ENCODE measurements around the gene TMEM174. TPM values are rescaled to one million over a fixed set of nuclear protein-coding genes. Genes with fewer than 3 reads are reported as not detected.
"Not testable (repeated sequence)": the region's sequence is repeated elsewhere in the genome, so short reads cannot be mapped to it uniquely, and the experiment has no call there.

The TMEM174 gene
- total RNA-seq, 1 donor from 2014 or later: not detected

GRCh38 chr5:73199671-73200070 is 26.7 kb downstream of the TMEM174 start:
- DNase-seq (ENCODE audit: low read depth): no peak
- TF ChIP-seq CTCF (conservative IDR thresholded peaks at IDR 0.05; ENCODE audit: low read depth, low read length): no peak
- H3K4me3 ChIP-seq (ENCODE audit: low read depth, low read length): no peak overlapping the region

GRCh38 chr5:73201547-73202513 is 28.8 kb downstream of the TMEM174 start:
- no peak for DNase-seq (ENCODE audit: low read depth)
- H3K4me3 ChIP-seq (ENCODE audit: low read depth, low read length): peak overlapping the region; percentile 57
- TF ChIP-seq CTCF (conservative IDR thresholded peaks at IDR 0.05; ENCODE audit: low read depth, low read length): peak; percentile 93

- no peak for TF ChIP-seq CTCF (conservative IDR thresholded peaks at IDR 0.05; ENCODE audit: low read depth, low read length)
- no peak overlapping the region for H3K4me3 ChIP-seq (ENCODE audit: low read depth, low read length)
- DNase-seq (ENCODE audit: low read depth): no peak
Measured at GRCh38 chr5:73204332-73204731, 31.3 kb downstream of the TMEM174 start.

GRCh38 chr5:73204733-73205132 is 31.7 kb downstream of the TMEM174 start:
- H3K4me3 ChIP-seq (ENCODE audit: low read depth, low read length): no peak overlapping the region
- no peak for TF ChIP-seq CTCF (conservative IDR thresholded peaks at IDR 0.05; ENCODE audit: low read depth, low read length)
- DNase-seq (ENCODE audit: low read depth): no peak

GRCh38 chr5:73205305-73205704 is 32.3 kb downstream of the TMEM174 start:
- no peak overlapping the region for H3K4me3 ChIP-seq (ENCODE audit: low read depth, low read length)
- no peak for DNase-seq (ENCODE audit: low read depth)
- no peak for TF ChIP-seq CTCF (conservative IDR thresholded peaks at IDR 0.05; ENCODE audit: low read depth, low read length)

GRCh38 chr5:73207239-73207638 is 34.2 kb downstream of the TMEM174 start:
- not testable (repeated sequence) for DNase-seq (ENCODE audit: low read depth); H3K4me3 ChIP-seq (ENCODE audit: low read depth, low read length)

GRCh38 chr5:73209075-73209474 is 36.1 kb downstream of the TMEM174 start:
- H3K4me3 ChIP-seq (ENCODE audit: low read depth, low read length); DNase-seq (ENCODE audit: low read depth): not testable (repeated sequence)

GRCh38 chr5:73212693-73213092 is 39.7 kb downstream of the TMEM174 start:
- H3K4me3 ChIP-seq (ENCODE audit: low read depth, low read length): not testable (repeated sequence)

More at GRCh38 chr5:73212693-73213092, 39.7 kb downstream of the TMEM174 start:
- DNase-seq (ENCODE audit: low read depth): not testable (repeated sequence)
